AML-193 (cell line): Measurements from ENCODE around the gene MSLN.

Experiments used
- DNase-seq, 2 experiments: peaks; one replicate each; lab custom pipeline; 2025; lab: John Stamatoyannopoulos, UW

MSLN gene

DNA sequence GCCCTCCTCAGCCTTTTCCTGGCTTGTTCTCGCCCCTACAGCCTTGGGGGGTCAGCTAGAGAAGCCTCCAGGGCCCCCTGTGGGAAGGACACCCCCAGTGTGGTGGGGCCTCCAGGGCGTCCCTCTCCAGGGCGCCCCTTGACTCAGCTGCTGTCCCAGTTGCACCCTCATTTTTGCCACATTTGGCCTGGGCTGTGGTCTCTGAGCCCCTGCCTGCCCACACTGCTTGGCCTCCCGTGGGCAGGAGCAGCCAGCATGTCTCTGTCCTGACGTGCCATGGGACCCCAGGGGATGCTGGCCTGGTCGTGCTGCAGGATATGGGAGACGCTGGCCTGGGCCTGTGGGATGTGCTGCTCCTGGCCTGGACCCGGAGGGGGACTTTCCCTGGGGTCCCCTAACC is 32.9 kb downstream of the MSLN start:
- DNase-seq: no peak

DNA sequence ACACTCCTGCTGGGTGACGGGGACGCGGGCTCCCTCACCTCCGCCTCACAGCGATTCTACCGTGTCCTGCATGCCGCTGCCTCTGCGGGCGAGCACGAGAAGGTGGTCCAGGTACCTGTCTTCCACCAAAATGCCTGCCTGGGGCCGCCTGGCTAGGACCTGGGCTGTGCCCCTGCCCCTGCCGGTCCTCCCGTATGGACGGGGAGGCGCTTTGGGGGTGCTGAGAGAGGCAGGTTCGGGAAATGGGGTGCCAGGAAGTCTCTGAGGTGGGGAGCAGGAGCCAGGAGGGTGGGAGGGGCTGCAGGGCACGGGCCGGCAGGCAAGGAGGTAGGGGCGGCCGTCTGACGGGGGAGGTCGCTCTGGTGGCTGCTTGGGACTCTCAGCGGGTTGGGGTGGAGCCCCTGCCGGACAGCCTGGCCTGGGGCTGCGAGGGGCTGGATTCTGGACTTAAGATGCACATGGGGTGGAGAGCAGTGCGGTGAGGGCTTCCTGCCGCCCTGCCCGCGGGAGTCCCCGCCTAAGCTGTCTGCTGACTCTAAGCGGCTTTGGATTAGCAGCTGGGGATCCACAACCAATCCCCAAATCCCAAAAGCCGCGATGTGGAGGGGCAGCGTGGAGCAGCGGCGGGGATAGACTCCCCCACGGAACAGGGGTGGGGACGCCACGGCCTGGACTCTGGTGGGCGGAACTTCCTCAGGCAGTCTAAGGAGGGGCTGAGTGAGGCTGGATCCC is 33.7 kb downstream of the MSLN start:
- no peak for DNase-seq

DNA sequence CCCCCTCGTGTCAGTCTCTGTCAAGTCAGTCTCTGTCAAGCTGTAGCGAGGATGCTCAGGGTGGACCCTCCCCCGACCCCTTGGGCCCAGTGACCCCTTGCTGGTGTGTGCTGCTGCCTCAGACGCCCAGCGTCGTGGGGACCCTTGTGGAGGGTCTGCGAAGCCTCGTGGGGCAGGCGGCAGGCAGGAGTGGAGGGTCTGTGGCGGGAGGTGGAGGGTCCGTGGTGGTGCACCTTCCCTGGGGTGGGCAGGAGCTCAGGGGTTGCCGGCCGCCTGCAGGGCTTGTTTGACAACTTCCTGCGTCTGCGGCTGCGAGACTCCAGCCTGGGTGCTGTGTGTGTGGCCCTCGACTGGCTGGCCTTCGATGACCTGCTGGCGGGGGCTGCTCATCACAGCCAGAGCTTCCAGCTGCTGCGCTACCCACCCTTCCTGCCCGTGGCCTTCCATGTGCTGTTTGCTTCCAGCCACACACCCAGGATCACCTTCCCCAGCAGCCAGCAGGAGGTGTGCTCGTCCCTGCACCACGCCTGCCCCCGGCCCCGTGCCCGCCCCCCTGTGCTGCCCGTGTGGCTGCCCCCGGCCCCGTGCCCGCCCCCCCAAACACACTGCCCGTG is 34.4 kb downstream of the MSLN start:
- no peak for DNase-seq

DNA sequence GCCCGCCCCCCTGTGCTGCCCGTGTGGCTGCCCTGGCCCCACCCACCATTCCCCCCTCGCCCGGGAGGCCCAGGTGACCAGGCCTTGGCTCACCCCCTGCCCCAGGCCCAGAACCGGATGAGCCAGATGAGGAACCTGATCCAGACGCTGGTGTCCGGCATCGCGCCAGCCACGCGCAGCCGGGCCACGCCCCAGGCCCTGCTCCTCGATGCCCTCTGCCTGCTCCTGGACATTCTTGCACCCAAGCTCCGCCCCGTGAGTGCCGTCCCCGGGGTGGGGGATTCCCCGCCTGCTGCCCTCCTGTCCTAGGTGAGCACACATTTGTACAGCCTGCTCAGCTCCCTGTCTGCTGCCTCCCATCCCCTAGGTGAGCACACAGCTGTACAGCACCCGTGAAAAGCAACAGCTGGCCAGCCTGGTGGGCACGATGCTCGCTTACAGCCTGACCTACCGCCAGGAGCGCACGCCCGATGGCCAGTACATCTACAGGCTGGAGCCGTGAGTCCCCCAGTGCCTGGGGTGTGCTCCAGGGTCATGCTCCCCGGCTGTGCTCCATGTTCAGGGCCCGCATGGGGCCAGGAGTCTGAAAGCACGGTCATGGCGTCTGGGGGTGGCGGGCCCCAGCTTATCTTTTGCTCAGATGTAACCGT is 35.2 kb downstream of the MSLN start:
- DNase-seq: no peak

GRCh38 chr16:796296-797119 is 36.0 kb downstream of the MSLN start:
- DNase-seq: no peak

DNA sequence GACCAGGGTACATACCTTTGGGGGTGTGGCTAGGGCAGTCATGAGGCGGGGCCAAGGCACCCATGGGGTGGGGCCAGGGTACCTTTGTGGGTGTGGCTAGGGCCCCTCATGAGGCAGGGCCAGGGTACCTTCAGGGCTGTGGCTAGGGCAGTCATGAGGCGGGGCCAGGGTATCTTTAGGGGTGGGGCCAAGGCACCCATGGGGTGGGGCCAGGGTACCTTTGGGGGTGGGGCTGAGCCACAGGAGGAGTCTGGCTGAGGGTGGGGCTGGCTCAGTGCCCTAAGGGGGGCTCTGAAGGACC is 36.5 kb downstream of the MSLN start:
- no peak for DNase-seq

DNA sequence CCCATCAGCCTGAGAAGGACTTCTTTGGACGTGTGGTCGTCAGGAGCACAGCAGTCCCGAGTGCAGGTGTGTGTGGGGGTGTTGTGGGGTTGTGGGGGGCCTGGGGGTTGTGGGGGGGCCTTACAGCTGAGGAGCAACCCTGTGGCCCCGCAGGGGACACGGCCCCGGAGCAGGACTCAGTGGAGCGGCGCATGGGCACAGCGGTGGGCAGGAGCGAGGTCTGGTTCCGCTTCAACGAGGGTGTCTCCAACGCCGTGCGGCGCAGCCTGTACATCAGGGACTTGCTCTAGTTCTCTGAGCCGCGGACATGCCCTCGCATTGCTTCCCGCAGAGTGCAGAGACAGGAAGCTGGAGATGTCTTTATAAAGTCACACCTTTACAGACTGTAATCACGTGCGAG is 37.2 kb downstream of the MSLN start:
- no peak for DNase-seq

DNA sequence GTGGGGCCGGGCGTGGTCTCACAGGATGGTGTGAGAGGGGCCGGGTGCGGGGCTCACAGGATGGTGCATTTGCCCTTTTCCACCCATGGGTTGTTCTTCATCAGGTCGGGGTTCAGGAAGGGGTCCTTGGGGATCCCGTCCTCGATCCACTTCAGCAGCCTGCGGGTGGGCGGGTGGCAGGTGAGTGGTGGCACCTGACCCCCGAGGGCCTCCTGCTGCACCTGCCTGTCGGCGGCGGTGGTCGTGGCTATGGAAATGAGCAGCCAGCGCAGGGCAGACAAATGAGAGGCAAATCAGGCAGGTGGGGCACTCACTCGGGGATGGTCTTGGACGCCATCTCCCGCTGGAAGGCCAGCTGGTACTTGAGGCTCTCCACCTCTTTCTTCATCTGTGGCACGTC is 38.1 kb downstream of the MSLN start:
- no peak for DNase-seq

DNA sequence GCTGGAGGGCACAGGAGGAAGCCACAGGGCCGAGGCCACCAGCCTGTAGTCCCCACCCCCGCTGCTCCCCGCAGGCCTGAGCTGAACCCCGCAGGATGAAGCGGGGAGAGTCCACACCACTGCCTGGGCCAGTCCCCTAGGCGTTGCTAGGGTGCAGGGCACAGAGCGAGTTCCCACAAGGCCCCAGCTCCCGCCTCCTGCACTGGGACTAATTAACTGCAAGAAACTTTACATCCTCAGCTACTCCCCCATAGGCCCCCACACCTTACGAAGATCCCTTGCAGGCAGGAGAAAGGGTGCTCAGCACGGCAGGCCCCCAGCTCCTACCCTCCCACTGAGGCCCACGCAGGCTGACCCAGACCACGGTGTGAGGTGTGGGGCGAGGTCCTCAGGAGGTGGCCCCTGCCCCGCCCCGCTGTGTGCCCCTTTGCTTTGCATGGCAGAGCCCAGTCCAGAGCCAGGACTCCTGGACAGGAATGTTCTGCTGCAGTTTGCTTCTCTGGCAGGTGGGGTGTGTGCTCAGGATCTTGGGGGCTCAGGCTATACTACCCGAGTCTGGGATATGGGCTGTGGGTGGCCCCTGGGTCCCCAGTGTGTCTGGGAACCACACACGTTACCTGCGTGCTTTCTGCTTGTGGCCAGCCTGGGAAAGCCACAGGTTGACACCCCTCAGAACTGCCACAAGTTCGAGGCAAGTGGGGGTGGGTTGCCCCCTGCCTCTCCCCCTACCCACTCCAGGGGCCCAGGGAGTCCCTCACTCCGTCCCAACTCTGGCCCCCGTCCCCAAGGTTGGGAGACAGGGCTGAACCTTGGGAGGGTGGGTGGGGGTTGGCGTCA is 38.8 kb downstream of the MSLN start:
- no peak for DNase-seq

- no peak for DNase-seq
Measured at GRCh38 chr16:799948-800833, 39.7 kb downstream of the MSLN start, which contains the start of gene GNG13. GNG13 (minus strand) TSS chr16:800734; CDS start chr16:799077, 1,657 bp downstream.

DNA sequence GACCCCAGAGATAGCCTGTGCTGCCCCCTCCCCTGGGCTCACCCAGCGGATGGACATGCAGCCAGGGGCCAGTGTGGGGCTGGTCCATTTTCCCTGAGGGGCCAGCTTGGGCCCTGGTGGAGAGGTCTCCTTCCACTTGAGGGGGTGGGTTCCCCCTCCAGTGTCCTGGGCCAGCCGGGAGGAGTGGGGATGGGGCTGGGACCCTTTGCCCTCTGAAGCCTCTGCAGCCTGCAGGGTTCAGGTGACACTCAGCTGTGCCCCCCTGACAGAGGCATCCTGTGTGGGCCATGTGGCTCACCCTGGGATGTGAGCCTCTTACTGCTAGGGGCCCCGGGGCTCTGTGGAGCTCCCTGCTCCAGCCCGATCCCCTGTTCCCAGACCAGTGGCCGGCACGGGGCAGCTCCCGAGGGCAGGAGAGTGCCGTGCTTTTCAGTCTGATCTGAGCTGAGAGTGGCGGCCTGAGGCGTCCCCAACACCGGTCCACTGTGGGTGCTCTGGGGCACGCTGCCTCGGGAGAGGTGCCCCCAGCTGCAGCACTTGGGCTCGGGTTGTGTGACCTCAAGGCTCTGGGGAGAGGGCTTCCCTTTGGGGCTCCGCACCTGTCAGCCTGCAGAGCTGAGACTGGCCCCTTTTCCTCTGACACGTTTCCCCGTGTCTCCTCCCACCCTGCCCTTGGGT is 40.4 kb downstream of the MSLN start:
- no peak for DNase-seq

GRCh38 chr16:801584-802363 is 41.2 kb downstream of the MSLN start:
- DNase-seq: no peak

GRCh38 chr16:802461-802860 is 41.9 kb downstream of the MSLN start:
- DNase-seq: no peak

GRCh38 chr16:802914-803753 is 42.6 kb downstream of the MSLN start:
- no peak for DNase-seq

DNA sequence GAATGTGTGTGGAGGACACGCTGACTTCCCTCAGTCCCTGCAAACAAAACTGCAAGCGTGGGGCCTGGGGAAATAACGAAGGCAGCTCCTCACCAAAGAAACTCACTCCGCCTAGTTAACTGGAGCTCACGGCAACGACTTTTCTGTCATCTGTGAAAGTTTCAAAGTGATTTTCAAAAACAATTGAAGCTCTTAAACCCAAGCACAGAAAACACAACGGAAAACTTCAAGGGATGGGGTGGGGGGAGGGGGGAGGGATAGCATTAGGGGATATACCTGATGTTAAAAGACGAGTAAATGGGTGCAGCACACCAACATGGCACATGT is 43.2 kb downstream of the MSLN start:
- DNase-seq: no peak

DNA sequence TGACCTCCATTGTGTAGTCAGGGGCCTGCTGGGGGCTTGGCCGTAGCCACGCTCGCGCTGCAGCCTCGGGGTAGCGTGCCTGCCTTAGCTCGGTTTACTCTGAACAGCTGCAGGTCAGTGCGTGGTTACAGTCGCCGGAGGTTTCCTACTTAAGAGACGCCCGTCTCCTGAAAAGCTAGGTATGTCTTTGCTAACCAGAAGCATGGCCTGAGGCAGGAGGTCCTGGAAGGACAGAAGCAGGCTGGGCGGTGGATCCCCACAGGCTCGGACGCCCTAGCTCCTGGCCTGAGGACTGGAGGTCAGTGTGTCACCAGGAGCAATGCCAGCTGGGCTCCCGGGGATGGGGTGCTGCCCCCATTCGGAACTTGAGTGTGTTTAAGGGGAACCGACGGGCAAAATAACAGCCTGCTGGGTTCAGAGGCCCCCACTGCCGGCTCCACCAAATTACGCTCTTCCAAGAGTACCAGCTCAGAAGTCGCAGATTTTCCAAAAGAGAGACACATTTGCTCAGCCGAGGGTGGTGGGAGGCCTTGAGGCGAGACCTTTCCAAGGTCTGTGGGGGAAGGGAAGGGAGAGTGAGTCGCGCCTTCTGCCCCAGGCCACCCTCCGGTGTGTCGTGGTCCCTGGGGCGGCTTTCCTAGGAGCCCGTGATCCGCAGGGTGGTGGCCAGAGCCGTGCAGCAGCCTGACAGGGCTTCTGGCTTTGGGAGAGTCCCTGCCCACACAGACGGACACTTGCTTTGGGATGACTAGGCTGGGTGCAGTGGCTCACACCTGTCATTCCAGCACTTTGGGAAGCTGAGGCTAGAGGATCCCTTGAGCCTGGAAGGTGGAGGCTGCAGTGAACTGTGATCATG is 43.9 kb downstream of the MSLN start:
- no peak for DNase-seq

- no peak for DNase-seq
Measured at GRCh38 chr16:805474-805873, 44.9 kb downstream of the MSLN start.
